Amniotic epithelial cell (primary cell): ENCODE results near the gene CNNM2.
"Not testable (repeated sequence)": the region's sequence is repeated elsewhere in the genome, so short reads cannot be mapped to it uniquely, and the experiment has no call there.

Source experiments
- DNase-seq: peaks from one replicate; pipeline ENCODE4 v3.0.0-alpha.2; 2010; ENCODE audit warnings: low read depth

CNNM2 gene

GRCh38 chr10:103109821-103110220, 191.7 kb downstream of the CNNM2 start:
- no peak for DNase-seq

- DNase-seq: no peak
Measured at GRCh38 chr10:103110407-103110806, 192.3 kb downstream of the CNNM2 start.

- DNase-seq: peak; percentile 8
Measured at GRCh38 chr10:103111031-103111917, 193.2 kb downstream of the CNNM2 start.

- DNase-seq: no peak
Measured at GRCh38 chr10:103111918-103112877, 194.1 kb downstream of the CNNM2 start.

GRCh38 chr10:103114876-103115275, 196.8 kb downstream of the CNNM2 start:
- DNase-seq: peak; percentile 38

GRCh38 chr10:103117247-103117646, 199.2 kb downstream of the CNNM2 start:
- no peak for DNase-seq

- no peak for DNase-seq
Measured at GRCh38 chr10:103120546-103120945, 202.5 kb downstream of the CNNM2 start.

- peak; percentile 43 for DNase-seq
Measured at GRCh38 chr10:103120977-103121735, 203.1 kb downstream of the CNNM2 start.

GRCh38 chr10:103123282-103124024, 205.4 kb downstream of the CNNM2 start:
- DNase-seq: no peak

GRCh38 chr10:103124420-103125096, 206.5 kb downstream of the CNNM2 start:
- DNase-seq: no peak

GRCh38 chr10:103125323-103126267, 207.5 kb downstream of the CNNM2 start:
- peak; percentile 82 for DNase-seq

- DNase-seq: no peak
Measured at GRCh38 chr10:103127241-103127640, 209.1 kb downstream of the CNNM2 start.

GRCh38 chr10:103130180-103130579, 212.1 kb downstream of the CNNM2 start:
- DNase-seq: not testable (repeated sequence)

- no peak for DNase-seq
Measured at GRCh38 chr10:103130910-103131309, 212.8 kb downstream of the CNNM2 start.

- not testable (repeated sequence) for DNase-seq
Measured at GRCh38 chr10:103135168-103135567, 217.1 kb downstream of the CNNM2 start.

GRCh38 chr10:103139803-103140202, 221.7 kb downstream of the CNNM2 start:
- DNase-seq: no peak
